GM18519 (cell line): Measurements from ENCODE around the gene SESTD1.

Experiments used
- ATAC-seq: cut with Tn5 transposase; IDR thresholded peaks from one replicate; pipeline ENCODE4 v1.9.1; 2021; ENCODE audit warnings: mild to moderate bottlenecking, moderate library complexity; ENCODE audit not compliant: unreplicated experiment, low FRiP score

SESTD1 gene, protein sequence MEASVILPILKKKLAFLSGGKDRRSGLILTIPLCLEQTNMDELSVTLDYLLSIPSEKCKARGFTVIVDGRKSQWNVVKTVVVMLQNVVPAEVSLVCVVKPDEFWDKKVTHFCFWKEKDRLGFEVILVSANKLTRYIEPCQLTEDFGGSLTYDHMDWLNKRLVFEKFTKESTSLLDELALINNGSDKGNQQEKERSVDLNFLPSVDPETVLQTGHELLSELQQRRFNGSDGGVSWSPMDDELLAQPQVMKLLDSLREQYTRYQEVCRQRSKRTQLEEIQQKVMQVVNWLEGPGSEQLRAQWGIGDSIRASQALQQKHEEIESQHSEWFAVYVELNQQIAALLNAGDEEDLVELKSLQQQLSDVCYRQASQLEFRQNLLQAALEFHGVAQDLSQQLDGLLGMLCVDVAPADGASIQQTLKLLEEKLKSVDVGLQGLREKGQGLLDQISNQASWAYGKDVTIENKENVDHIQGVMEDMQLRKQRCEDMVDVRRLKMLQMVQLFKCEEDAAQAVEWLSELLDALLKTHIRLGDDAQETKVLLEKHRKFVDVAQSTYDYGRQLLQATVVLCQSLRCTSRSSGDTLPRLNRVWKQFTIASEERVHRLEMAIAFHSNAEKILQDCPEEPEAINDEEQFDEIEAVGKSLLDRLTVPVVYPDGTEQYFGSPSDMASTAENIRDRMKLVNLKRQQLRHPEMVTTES

GRCh38 chr2:179264368-179265081 lies at the start of gene SESTD1:
Gene SESTD1, minus strand, starts transcription at chr2:179264832. Its CDS starts 72,991 bp downstream, at chr2:179191841.
- ATAC-seq: peak; percentile 46

- ATAC-seq: no peak
These were observed 48.4 kb upstream of the SESTD1 start for GRCh38 chr2:179313057-179313456.

- ATAC-seq: no peak
These were observed 46.5 kb upstream of the SESTD1 start for GRCh38 chr2:179311101-179311500.

- no peak for ATAC-seq
These were observed 43.2 kb upstream of the SESTD1 start for GRCh38 chr2:179307616-179308371.

DNA sequence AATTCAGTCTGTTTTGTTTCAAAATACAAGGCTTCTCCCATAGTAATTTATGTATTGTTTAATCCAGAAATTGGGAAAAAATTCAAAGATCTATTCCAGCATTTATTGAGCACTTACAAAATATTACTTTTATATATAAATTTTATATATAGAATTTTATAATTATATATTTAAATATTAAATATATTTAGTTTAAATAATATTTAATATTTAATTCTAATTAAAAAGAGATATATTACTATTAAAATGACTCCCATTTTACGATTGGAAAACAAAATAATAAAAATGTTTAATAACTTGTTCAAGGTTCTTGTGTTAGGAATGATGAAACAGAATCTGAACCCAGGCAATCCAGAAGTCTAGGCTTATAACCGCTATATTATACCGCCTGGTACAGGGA lies 40.5 kb upstream of the SESTD1 start:
- ATAC-seq: no peak

- ATAC-seq: no peak
These were observed 39.8 kb upstream of the SESTD1 start for GRCh38 chr2:179304424-179304823.

GRCh38 chr2:179302764-179303571 lies 38.3 kb upstream of the SESTD1 start:
- ATAC-seq: no peak

- no peak for ATAC-seq
These were observed 37.5 kb upstream of the SESTD1 start for GRCh38 chr2:179302149-179302548.

DNA sequence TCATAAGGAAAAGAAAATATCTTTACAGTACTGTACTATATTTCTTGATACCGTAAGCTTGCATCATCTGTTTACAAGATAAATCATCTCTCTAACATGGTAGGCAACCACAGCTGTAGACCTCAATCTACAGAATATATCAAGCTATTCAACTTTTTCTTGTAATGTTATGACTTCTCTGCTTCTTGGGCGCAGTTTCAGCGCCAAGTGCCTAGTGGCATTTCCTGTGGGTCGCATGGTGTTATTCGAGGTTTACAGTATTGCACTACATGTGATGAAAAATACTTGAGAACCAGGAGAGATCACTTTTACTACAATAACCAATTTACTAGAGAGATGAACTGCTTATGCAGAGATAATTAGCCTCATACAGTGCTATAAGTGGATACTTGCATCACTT lies 34.0 kb upstream of the SESTD1 start:
- ATAC-seq: no peak

GRCh38 chr2:179297927-179298326 lies 33.3 kb upstream of the SESTD1 start:
- no peak for ATAC-seq

DNA sequence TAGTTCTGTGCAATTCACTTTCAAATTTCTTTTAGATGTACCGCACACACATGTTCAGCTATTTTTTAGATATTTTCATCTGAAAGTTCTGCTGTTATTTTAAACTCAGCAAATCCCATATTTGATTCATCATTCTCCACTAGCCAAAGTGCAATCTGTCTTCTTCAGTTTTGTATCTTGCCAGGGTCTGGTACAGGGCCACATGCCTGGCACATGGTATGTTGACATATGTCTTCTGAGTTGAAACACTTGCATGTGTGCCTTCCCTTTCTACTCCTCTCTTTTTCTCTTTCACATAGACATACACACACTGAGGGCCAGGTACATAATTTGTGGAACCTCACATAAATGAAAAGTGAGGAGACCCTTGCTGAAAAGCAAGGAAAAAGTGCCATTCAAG lies 25.7 kb upstream of the SESTD1 start:
- ATAC-seq: no peak

DNA sequence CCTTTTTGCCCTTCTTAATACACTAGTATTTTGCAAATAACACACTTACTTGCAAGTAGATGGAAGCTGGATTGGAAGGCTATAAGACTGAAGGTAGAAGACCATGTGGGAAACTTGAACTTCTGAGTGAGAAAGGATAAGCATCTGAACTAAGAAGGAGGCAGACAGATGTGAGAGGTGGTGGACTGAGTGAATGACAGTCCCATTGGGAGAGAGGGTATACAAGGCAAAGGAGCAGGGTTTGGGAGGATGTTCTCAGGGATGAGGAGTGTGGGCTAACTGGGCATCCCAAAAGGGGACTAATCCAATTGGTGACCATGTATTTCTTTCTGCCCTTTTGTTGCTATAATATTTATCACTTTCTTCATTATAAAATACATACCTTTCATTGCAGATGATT lies 20.4 kb upstream of the SESTD1 start:
- no peak for ATAC-seq

GRCh38 chr2:179277429-179278196 lies 13.0 kb upstream of the SESTD1 start:
- ATAC-seq: no peak

GRCh38 chr2:179275253-179276012 lies 10.8 kb upstream of the SESTD1 start:
- ATAC-seq: no peak

DNA sequence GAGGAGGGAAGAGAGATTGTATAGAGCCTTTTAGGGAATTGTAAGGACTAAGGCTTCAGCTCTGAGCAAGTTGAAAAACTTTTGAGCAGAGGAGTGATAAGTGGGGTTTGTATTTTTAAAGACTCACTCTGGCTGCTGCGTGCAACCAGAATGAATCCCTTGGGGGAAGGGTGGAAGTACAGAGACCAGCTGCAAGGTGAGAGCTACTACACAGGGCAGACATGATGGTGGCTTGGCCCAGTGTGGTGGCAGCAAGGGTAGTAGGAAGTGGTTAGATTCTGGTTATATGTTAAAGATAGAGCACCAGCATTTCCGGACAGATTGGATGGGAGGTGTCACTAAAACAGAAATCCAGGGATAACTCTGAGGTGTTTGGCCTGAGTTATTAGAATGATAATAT lies 10.1 kb upstream of the SESTD1 start:
- ATAC-seq: peak; percentile 93

- ATAC-seq: no peak
These were observed 8.9 kb upstream of the SESTD1 start for GRCh38 chr2:179273461-179273962.

DNA sequence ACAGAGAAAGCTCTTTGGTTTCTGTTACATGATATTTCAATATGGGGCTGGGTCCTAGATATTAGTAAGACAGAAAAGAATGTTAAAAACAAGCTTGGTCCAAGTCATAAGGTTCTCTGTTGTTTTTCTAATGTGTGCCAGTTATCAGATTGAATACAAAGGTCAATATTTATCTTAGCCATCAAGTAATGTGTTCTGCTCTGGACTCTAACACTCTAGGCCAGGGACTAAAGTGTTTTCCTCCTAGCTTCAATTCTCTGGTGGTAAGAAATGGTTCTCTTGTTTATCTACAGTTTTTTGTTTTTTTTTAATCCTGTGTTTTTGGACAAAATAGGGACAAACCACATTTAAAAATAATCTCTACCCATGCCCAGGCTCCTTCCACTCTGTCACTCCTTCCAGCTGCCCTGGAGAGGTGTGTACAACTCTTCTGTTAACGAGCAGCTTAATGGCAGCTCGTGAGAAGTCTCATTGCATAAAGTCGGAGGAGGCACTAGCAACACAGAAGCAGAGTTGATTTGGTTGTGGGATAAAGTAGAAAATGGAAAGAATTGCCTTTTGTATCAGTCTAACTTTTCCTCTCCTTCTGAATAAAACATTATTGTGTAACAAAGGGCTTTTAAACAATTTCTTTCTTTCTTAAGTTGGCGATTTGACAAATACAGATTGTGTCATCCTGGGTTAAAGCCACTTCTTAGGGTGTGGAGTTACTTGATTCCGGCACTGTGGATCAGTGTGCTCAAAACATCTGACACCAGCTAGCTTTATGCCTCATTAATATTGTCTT lies 8.0 kb upstream of the SESTD1 start:
- ATAC-seq: no peak
